ENCODE results near the gene PHLDA1. TPM values are rescaled to one million over a fixed set of nuclear protein-coding genes. Genes with fewer than 3 reads are reported as not detected.

PHLDA1 gene
- total and polyA plus RNA-seq, 2 of the 13 experiments (the other 11 are each of a cell fraction or from before 2014, with no cell fraction given), result 33.8 to 41.0 TPM

- no TSS peak for BruUV-seq (replicated peaks)
- H3K4me2 ChIP-seq (ENCODE audit: low read depth, low read length), result no peak overlapping the region
- 58% methylated on average over 13 of the region's 13 CpGs for WGBS (ENCODE audit: low lambda C conversion rate)
- no peak overlapping the region for H3K9ac ChIP-seq (ENCODE audit: insufficient read depth, low read depth, low read length)
- H2AFZ ChIP-seq (ENCODE audit: low read length), result no peak overlapping the region
- ChIA-PET CTCF (ENCODE audit: low intra/inter-chr PET ratio, low total read pairs) (interaction anchor here (1.5 to 1.9 kb wide), 2 partner anchors 478 to 510 kb away, joined by 3 to 18 read pairs; no protein-coding TSS in a partner anchor), POLR2A (interaction anchor here (0.9 to 1.5 kb wide), 4 partner anchors 13 to 414 kb away, joined by 3 to 5 read pairs (median 3); no protein-coding TSS in a partner anchor)
- ATAC-seq, result peak; percentile 44
- no peaks in the 10 kb centered on the region for H3K9me3 ChIP-seq (ENCODE audit: low read length)
- in situ Hi-C loops (cut with HindIII; ENCODE audit: extremely low pct_ligation_motif_present, low pct_unique_long_range_greater_than_20kb) (no loop called here), intact Hi-C loops (cut with micrococcal nuclease; ENCODE audit: unreplicated experiment) (loop anchor here (1.0 kb wide), 3 partner anchors 414 to 510 kb away; no protein-coding TSS in a partner anchor)
- peak; percentile 77 for DNase-seq (ENCODE audit: low spot score)
- H3K27ac ChIP-seq (ENCODE audit: extremely low read length, insufficient read depth, low read length), result no peak overlapping the region
- H3K79me2 ChIP-seq (ENCODE audit: insufficient read depth, low read length), result peaks cover 16% of the 10 kb centered on the region
- H3K36me3 ChIP-seq (replicated peaks in 1 of 2; ENCODE audit: control insufficient read depth in 1 of 2, insufficient read depth in 2 of 2, low read length in 2 of 2), result no peaks in the 10 kb centered on the region
- peaks cover 74% of the 10 kb centered on the region for H3K4me1 ChIP-seq (ENCODE audit: insufficient read depth, low read length)
- FAIRE-seq, result peak; percentile 79
- H3K4me3 ChIP-seq (replicated peaks in 1 of 3; ENCODE audit: insufficient read depth in 1 of 3, low read depth in 2 of 3, low read length in 3 of 3), result no peak overlapping the region
- H4K20me1 ChIP-seq (ENCODE audit: insufficient read depth, low read length), result no peaks in the 10 kb centered on the region
- no peaks in the 10 kb centered on the region; a peak in 1 of 5 replicates for H3K27me3 ChIP-seq (ENCODE audit: control insufficient read depth in 1 of 2, insufficient read depth in 2 of 2, low read length in 2 of 2)
- TF ChIP-seq ZNF121 (CRISPR knock-in tag; IDR thresholded peaks at IDR 0.05), result no peak
- no peak for TF ChIP-seq SOX13 (IDR thresholded peaks at IDR 0.05)
- TF ChIP-seq SOX13 (CRISPR knock-in tag; conservative IDR thresholded peaks at IDR 0.05 in 1 of 2, IDR thresholded peaks at IDR 0.05 in 1 of 2), result 0 out of 4 replicates have a peak, but pooled peaks of 1 of the 2 experiments have one; percentile 16
- TF ChIP-seq, protein P1, sequence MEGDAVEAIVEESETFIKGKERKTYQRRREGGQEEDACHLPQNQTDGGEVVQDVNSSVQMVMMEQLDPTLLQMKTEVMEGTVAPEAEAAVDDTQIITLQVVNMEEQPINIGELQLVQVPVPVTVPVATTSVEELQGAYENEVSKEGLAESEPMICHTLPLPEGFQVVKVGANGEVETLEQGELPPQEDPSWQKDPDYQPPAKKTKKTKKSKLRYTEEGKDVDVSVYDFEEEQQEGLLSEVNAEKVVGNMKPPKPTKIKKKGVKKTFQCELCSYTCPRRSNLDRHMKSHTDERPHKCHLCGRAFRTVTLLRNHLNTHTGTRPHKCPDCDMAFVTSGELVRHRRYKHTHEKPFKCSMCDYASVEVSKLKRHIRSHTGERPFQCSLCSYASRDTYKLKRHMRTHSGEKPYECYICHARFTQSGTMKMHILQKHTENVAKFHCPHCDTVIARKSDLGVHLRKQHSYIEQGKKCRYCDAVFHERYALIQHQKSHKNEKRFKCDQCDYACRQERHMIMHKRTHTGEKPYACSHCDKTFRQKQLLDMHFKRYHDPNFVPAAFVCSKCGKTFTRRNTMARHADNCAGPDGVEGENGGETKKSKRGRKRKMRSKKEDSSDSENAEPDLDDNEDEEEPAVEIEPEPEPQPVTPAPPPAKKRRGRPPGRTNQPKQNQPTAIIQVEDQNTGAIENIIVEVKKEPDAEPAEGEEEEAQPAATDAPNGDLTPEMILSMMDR (CRISPR knock-in tag; IDR thresholded peaks at IDR 0.05), result peak; percentile 83
- no peak for TF ChIP-seq FOXA1 (IDR thresholded peaks at IDR 0.05)
- 0 out of 2 replicates have a peak, but pooled peaks have one; percentile 21 for TF ChIP-seq FOXA1 (CRISPR knock-in tag; IDR thresholded peaks at IDR 0.05)
- no peak for TF ChIP-seq SMAD1 (CRISPR knock-in tag; IDR thresholded peaks at IDR 0.05; ENCODE audit: borderline replicate concordance, low read depth)
- TF ChIP-seq MED1 (CRISPR knock-in tag; IDR thresholded peaks at IDR 0.05), result 0 out of 2 replicates have a peak, but pooled peaks have one; percentile 21
- TF ChIP-seq SMC3 (IDR thresholded peaks at IDR 0.05; ENCODE audit: low read length), result peak; percentile 95
- TF ChIP-seq POLR2G (IDR thresholded peaks at IDR 0.05; ENCODE audit: low read depth, low read length), result 0 out of 2 replicates have a peak, but pooled peaks have one; percentile 46
- TF ChIP-seq ZMYM4 (CRISPR knock-in tag; IDR thresholded peaks at IDR 0.05), result peak; percentile 29; the same call in 1 of the 2 replicates
- peak; percentile 27; the same call in 1 of the 2 replicates for TF ChIP-seq IRF2 (CRISPR knock-in tag; IDR thresholded peaks at IDR 0.05)
- TF ChIP-seq STAG1 (CRISPR knock-in tag; IDR thresholded peaks at IDR 0.05), result peak; percentile 96
- TF ChIP-seq SOX5 (CRISPR knock-in tag; IDR thresholded peaks at IDR 0.05; ENCODE audit: borderline replicate concordance), result peak; percentile 25; the same call in 1 of the 2 replicates
- 0 out of 2 replicates have a peak, but pooled peaks have one; percentile 14 for TF ChIP-seq FOXA3 (CRISPR knock-in tag; IDR thresholded peaks at IDR 0.05)
- 0 out of 2 replicates have a peak, but pooled peaks have one; percentile 44 for TF ChIP-seq HOMEZ (CRISPR knock-in tag; IDR thresholded peaks at IDR 0.05; ENCODE audit: low read depth)
- no peak for TF ChIP-seq ZNF577 (CRISPR knock-in tag; IDR thresholded peaks at IDR 0.05; ENCODE audit: borderline replicate concordance, low read depth)
- TF ChIP-seq ISL2 (CRISPR knock-in tag; IDR thresholded peaks at IDR 0.05), result 0 out of 2 replicates have a peak, but pooled peaks have one; percentile 13
- TF ChIP-seq MIXL1 (CRISPR knock-in tag; IDR thresholded peaks at IDR 0.05), result peak; percentile 79; the same call in 1 of the 2 replicates
- TF ChIP-seq ZNF644 (CRISPR knock-in tag; IDR thresholded peaks at IDR 0.05; ENCODE audit: low read depth), result 0 out of 2 replicates have a peak, but pooled peaks have one; percentile 26
- no peak for TF ChIP-seq ZFAT (CRISPR knock-in tag; conservative IDR thresholded peaks at IDR 0.05)
- no peak for TF ChIP-seq AGO1 (IDR thresholded peaks at IDR 0.05; ENCODE audit: low read depth, low read length, poor library complexity, severe bottlenecking)
Measured at GRCh38 chr12:76037130-76038103, 5.8 kb upstream of the PHLDA1 start.
